ENCODE data around the gene FOXL1.

DNA sequence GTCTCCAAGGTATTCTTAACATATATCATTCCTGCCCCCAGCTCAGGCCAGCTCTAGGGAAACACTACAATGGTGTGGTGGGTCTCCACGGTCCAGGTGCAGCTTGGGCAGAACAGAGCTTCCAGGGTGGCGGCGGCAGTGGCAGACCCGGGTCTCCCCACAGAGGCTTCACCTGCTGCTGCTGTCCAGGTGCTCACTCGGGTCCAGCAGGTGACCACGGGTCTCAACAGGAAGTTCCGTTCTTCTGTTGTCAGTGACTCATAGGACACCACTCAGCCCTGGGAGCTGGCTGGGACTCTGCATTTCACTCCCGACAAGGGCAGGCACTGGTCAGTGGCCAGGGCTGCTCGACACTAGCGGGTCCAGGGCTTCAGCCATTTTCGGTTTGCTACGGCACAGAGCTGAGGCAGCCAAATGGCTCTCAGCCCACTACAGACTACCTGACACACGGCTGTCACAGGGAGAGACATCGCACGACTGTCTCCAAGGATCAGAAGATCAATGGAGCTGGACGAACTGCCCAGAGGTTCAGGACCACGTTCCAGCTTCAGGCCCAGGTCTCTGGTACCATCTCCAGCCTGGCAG lies 40.1 kb upstream of the FOXL1 start:
- TF ChIP-seq ETV6 (IDR thresholded peaks at IDR 0.05; ENCODE audit: borderline replicate concordance in 1 of 2, low read depth in 2 of 2, low read length in 1 of 2) (no peak), ETV6 (CRISPR knock-in tag; IDR thresholded peaks at IDR 0.05; ENCODE audit: borderline replicate concordance) (no peak), COPS2 (conservative IDR thresholded peaks at IDR 0.05) (no peak), ZNF785 (CRISPR knock-in tag; IDR thresholded peaks at IDR 0.05) (no peak), MYNN (IDR thresholded peaks at IDR 0.05) (no peak), MYNN (CRISPR knock-in tag; IDR thresholded peaks at IDR 0.05) (no peak)
- TF ChIP-seq, protein P1, sequence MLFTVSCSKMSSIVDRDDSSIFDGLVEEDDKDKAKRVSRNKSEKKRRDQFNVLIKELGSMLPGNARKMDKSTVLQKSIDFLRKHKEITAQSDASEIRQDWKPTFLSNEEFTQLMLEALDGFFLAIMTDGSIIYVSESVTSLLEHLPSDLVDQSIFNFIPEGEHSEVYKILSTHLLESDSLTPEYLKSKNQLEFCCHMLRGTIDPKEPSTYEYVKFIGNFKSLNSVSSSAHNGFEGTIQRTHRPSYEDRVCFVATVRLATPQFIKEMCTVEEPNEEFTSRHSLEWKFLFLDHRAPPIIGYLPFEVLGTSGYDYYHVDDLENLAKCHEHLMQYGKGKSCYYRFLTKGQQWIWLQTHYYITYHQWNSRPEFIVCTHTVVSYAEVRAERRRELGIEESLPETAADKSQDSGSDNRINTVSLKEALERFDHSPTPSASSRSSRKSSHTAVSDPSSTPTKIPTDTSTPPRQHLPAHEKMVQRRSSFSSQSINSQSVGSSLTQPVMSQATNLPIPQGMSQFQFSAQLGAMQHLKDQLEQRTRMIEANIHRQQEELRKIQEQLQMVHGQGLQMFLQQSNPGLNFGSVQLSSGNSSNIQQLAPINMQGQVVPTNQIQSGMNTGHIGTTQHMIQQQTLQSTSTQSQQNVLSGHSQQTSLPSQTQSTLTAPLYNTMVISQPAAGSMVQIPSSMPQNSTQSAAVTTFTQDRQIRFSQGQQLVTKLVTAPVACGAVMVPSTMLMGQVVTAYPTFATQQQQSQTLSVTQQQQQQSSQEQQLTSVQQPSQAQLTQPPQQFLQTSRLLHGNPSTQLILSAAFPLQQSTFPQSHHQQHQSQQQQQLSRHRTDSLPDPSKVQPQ (CRISPR knock-in tag; IDR thresholded peaks at IDR 0.05; ENCODE audit: borderline replicate concordance): no peak

Data from K562 (cell line).